Body of pancreas (tissue), 4 donors: ENCODE measurements around the gene TOM1L2.

Source experiments
- POLR2A ChIP-seq, 3 donors: fragments of 450-650 bp; IDR thresholded peaks; one replicate each; pipeline ENCODE4 v1.6.1; 2016; ENCODE audit warnings: antibody characterized with exemption in 3 of 3, mild to moderate bottlenecking in 2 of 3
- TF ChIP-seq, protein P1 (sequence below), 7 experiments: fragments of 450-650 bp in 4 of 7; fragments of 200-600 bp in 3 of 7; sonication (generic) in 3 of 7; IDR thresholded peaks; one replicate each; pipeline ENCODE4 v1.5.1; 2016 to 2019; ENCODE audit warnings: antibody characterized with exemption in 7 of 7

DNA sequence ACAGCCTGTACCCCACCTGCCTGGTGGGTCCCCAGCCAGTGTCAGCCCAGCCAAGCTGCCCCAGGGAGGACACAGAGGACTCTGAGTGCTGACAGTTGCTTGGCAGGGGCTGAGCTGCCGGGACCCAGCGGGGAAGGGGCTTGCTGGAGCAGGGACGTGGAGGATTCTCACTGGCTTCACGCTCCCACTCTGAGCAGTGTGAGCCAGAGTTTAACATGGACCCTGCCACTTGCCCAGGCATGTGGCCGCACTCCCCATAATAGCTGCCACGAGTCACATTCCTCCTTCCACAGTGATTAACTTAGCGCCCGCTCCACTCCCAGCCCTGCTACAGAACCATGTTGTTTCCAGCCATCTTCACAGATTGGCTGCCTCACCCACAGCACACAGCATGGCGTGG is 166.6 kb downstream of the TOM1L2 start:
- TF ChIP-seq POLR2A (IDR thresholded peaks at IDR 0.05) = no peak
- TF ChIP-seq, protein P1, sequence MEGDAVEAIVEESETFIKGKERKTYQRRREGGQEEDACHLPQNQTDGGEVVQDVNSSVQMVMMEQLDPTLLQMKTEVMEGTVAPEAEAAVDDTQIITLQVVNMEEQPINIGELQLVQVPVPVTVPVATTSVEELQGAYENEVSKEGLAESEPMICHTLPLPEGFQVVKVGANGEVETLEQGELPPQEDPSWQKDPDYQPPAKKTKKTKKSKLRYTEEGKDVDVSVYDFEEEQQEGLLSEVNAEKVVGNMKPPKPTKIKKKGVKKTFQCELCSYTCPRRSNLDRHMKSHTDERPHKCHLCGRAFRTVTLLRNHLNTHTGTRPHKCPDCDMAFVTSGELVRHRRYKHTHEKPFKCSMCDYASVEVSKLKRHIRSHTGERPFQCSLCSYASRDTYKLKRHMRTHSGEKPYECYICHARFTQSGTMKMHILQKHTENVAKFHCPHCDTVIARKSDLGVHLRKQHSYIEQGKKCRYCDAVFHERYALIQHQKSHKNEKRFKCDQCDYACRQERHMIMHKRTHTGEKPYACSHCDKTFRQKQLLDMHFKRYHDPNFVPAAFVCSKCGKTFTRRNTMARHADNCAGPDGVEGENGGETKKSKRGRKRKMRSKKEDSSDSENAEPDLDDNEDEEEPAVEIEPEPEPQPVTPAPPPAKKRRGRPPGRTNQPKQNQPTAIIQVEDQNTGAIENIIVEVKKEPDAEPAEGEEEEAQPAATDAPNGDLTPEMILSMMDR (IDR thresholded peaks at IDR 0.05) = no peak
